SK-N-SH (cell line): ENCODE data around the gene CHI3L2.

Source experiments
- CHD2 ChIP-seq: fragments of 150-350 bp; IDR thresholded peaks from 2 replicates; pipeline ENCODE4 v1.6.1; 2018; ENCODE audit warnings: low read length; ENCODE audit not compliant: partially characterized antibody
- CTCF ChIP-seq: fragments of 200-600 bp; sonication (generic); IDR thresholded peaks from 2 replicates; pipeline ENCODE4 v1.6.1; 2017; ENCODE audit warnings: antibody characterized with exemption, mild to moderate bottlenecking, moderate library complexity
- ELF1 ChIP-seq: IDR thresholded peaks from 2 replicates; pipeline ENCODE4 v1.4.0; 2012
- EP300 ChIP-seq, 2 experiments: IDR thresholded peaks; 2 replicates each; pipeline versions ENCODE4 v1.4.0 to v1.6.1; 2012; ENCODE audit warnings: borderline replicate concordance in 1 of 2, low read depth in 1 of 2, low read length in 1 of 2
- MXI1 ChIP-seq: IDR thresholded peaks from 2 replicates; pipeline ENCODE4 v1.6.1; 2012; ENCODE audit warnings: mild to moderate bottlenecking, low read depth, low read length, improper control_type of control experiment
- NFIC ChIP-seq: IDR thresholded peaks from 2 replicates; pipeline ENCODE4 v1.4.0; 2012; ENCODE audit warnings: borderline replicate concordance
- NRF1 ChIP-seq: IDR thresholded peaks from 2 replicates; pipeline ENCODE4 v1.6.1; 2012; ENCODE audit warnings: low read depth, mild to moderate bottlenecking, low read length
- POLR2AphosphoS5 ChIP-seq: IDR thresholded peaks from 2 replicates; pipeline ENCODE4 v1.6.1; 2012; ENCODE audit warnings: low read depth, low read length
- RAD21 ChIP-seq: IDR thresholded peaks from 2 replicates; pipeline ENCODE4 v1.6.1; 2012; ENCODE audit warnings: mild to moderate bottlenecking, low read length
- REST ChIP-seq: IDR thresholded peaks from 2 replicates; pipeline ENCODE4 v1.6.1; 2012; ENCODE audit warnings: mild to moderate bottlenecking, low read depth, low read length, moderate library complexity
- SIN3A ChIP-seq: IDR thresholded peaks from 2 replicates; pipeline ENCODE4 v1.6.1; 2012; ENCODE audit warnings: low read depth, mild to moderate bottlenecking, low read length, moderate library complexity, borderline replicate concordance
- SMC3 ChIP-seq: IDR thresholded peaks from 2 replicates; pipeline ENCODE4 v1.6.1; 2012; ENCODE audit warnings: low read depth, low read length, improper control_type of control experiment
- YY1 ChIP-seq: IDR thresholded peaks from 2 replicates; pipeline ENCODE4 v1.4.0; 2012; ENCODE audit warnings: low read depth, mild to moderate bottlenecking
- TF ChIP-seq, protein P1 (sequence below): IDR thresholded peaks from 2 replicates; pipeline ENCODE4 v1.4.0; 2012; ENCODE audit warnings: low read depth, borderline replicate concordance

DNA sequence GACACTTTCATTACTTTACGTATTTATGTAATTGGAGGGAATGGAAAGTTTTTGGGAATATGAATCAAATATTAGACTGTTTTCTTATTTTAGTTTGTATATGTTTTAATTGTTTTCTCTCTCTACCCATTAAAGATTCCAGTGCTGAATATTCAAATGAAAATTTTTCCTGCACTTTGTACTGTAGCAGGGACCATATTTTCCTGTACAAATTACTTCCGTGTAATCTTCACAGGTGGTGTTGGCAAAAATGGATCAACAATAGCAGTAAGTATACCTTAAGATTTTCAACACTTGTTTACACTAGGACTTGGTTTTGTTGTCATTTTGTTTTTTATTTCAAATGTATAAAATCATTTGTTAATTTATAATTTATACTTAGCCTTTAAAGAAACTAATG is 45.5 kb upstream of the CHI3L2 start:
- no peak for TF ChIP-seq CTCF
- TF ChIP-seq YY1 = no peak
- TF ChIP-seq, protein P1, sequence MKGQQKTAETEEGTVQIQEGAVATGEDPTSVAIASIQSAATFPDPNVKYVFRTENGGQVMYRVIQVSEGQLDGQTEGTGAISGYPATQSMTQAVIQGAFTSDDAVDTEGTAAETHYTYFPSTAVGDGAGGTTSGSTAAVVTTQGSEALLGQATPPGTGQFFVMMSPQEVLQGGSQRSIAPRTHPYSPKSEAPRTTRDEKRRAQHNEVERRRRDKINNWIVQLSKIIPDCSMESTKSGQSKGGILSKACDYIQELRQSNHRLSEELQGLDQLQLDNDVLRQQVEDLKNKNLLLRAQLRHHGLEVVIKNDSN = no peak
- no peak for TF ChIP-seq POLR2AphosphoS5
- TF ChIP-seq MXI1 = no peak
- TF ChIP-seq CHD2 = no peak
- TF ChIP-seq NFIC = no peak
- TF ChIP-seq REST = no peak
- TF ChIP-seq SMC3 = no peak
- TF ChIP-seq ELF1 = no peak
- TF ChIP-seq NRF1 = no peak
- no peak for TF ChIP-seq SIN3A
- no peak for TF ChIP-seq RAD21
- TF ChIP-seq EP300 (IDR thresholded peaks at IDR 0.05; ENCODE audit: borderline replicate concordance in 1 of 2, low read depth in 1 of 2, low read length in 1 of 2) = no peak
